Activated CD8-positive, alpha-beta T cell treated with anti-CD3 and anti-CD28 coated beads, Interleukin-2, amount 10 ng/mL, durations not matched to agents 7 days and 5 days (primary cell): ENCODE results near the gene SLCO1C1. TPM values are rescaled to one million over a fixed set of nuclear protein-coding genes. Genes with fewer than 3 reads are reported as not detected.

Experiments used
- ATAC-seq: fragments of 150-1000 bp; cut with Tn5 transposase; one replicate; pipeline ENCODE4 v1.10.0; 2021; ENCODE audit warnings: moderate library complexity
- CTCF ChIA-PET: fragments of 350-600 bp; sonication (Branson Sonifier 250); formaldehyde crosslinking; loops from one replicate; lab custom pipeline; 2021; ENCODE audit warnings: antibody characterized with exemption; lab: Charles Lee
- POLR2A ChIA-PET: fragments of 350-600 bp; sonication (Branson Sonifier 250); formaldehyde crosslinking; loops from one replicate; lab custom pipeline; 2021; ENCODE audit warnings: antibody characterized with exemption; lab: Charles Lee
- DNase-seq: peaks from one replicate; pipeline ENCODE4 v3.0.0-alpha.2; 2020
- H3K27ac Mint-ChIP-seq: one replicate; pipeline ENCODE4 v1.8.0; 2021; ENCODE audit warnings: mild to moderate bottlenecking, mixed read lengths
- H3K27me3 Mint-ChIP-seq: one replicate; pipeline ENCODE4 v1.8.0; 2021; ENCODE audit warnings: low read depth, mixed read lengths
- H3K36me3 Mint-ChIP-seq: one replicate; pipeline ENCODE4 v1.8.0; 2021; ENCODE audit warnings: low read depth, mixed read lengths
- H3K4me1 Mint-ChIP-seq: one replicate; pipeline ENCODE4 v1.8.0; 2021; ENCODE audit warnings: low read depth, mixed read lengths
- H3K4me3 Mint-ChIP-seq: one replicate; pipeline ENCODE4 v1.8.0; 2021; ENCODE audit warnings: mild to moderate bottlenecking, mixed read lengths
- H3K9me3 Mint-ChIP-seq: one replicate; pipeline ENCODE4 v1.8.0; 2022; ENCODE audit warnings: mixed read lengths; ENCODE audit not compliant: insufficient read depth
- total RNA-seq, 2 experiments: library from RNA; stranded (reverse); gene quantifications; one replicate each; pipeline ENCODE4 v1.2.3, GENCODE V29; 2021

The SLCO1C1 gene
- total RNA-seq, 2 experiments from 2014 or later: not detected

GRCh38 chr12:20801035-20801434, 105.9 kb downstream of the SLCO1C1 start:
- ChIA-PET CTCF (no interaction called here), POLR2A (no interaction called here)
- H3K4me1 Mint-ChIP-seq: no peaks in the 10 kb centered on the region
- no peak for DNase-seq
- no peak overlapping the region for H3K27ac Mint-ChIP-seq
- H3K4me3 Mint-ChIP-seq: no peak overlapping the region
- no peaks in the 10 kb centered on the region for H3K9me3 Mint-ChIP-seq
- no peaks in the 10 kb centered on the region for H3K36me3 Mint-ChIP-seq
- no peak for ATAC-seq
- H3K27me3 Mint-ChIP-seq: no peaks in the 10 kb centered on the region

Other genes with a start within 250 kb of the SLCO1C1 start
- not detected for gene SLCO1B3, start 115.4 kb downstream of the SLCO1C1 start, total RNA-seq